Adrenal gland (tissue), 12 donors: ENCODE results near the gene PXT1. TPM values are rescaled to one million over a fixed set of nuclear protein-coding genes. Genes with fewer than 3 reads are reported as not detected.

ENCODE experiments used
- DNase-seq, 7 donors: peaks; one replicate each; pipeline ENCODE4 v3.0.0-alpha.2; 2019 to 2020
- H3K27ac ChIP-seq, 5 donors: fragments of 200-600 bp; sonication (generic) in 4 of 5; 1 replicate in 3 of 5; 2 replicates in 2 of 5; pipeline versions ENCODE4 v1.5.1 to v1.8.0; 2016 to 2020; ENCODE audit warnings: mild to moderate bottlenecking in 1 of 5
- H3K27me3 ChIP-seq: fragments of 200-600 bp; 2 replicates; pipeline ENCODE4 v1.8.0; 2021
- H3K36me3 ChIP-seq, 2 donors: fragments of 200-600 bp; replicated peaks in 1 of 2; 1 replicate in 1 of 2; 2 replicates in 1 of 2; pipeline versions ENCODE4 v1.5.1 to v1.8.0; 2018 to 2022
- H3K4me1 ChIP-seq, 2 donors: fragments of 200-600 bp; replicated peaks in 1 of 2; 1 replicate in 1 of 2; 2 replicates in 1 of 2; pipeline versions ENCODE4 v1.5.1 to v1.8.0; 2018 to 2021
- H3K4me3 ChIP-seq, 4 donors: fragments of 200-600 bp; sonication (generic) in 3 of 4; one replicate each; pipeline ENCODE4 v1.5.1; 2016 to 2018
- H3K9me3 ChIP-seq, 3 donors: fragments of 200-600 bp; sonication (generic) in 1 of 3; replicated peaks in 1 of 3; 1 replicate in 2 of 3; 2 replicates in 1 of 3; pipeline versions ENCODE4 v1.5.1 to v1.8.0; 2016 to 2021
- CTCF ChIP-seq, 6 experiments: fragments of 450-650 bp in 4 of 6; fragments of 200-600 bp in 2 of 6; sonication (generic) in 1 of 6; IDR thresholded peaks; 1 replicate in 5 of 6; 2 replicates in 1 of 6; pipeline versions ENCODE4 v1.5.1 to v1.8.0; 2016 to 2021; ENCODE audit warnings: antibody characterized with exemption in 6 of 6, mild to moderate bottlenecking in 2 of 6, moderate library complexity in 1 of 6
- POLR2A ChIP-seq, 2 donors: fragments of 450-650 bp; IDR thresholded peaks; one replicate each; pipeline ENCODE4 v1.6.1; 2017; ENCODE audit warnings: antibody characterized with exemption in 2 of 2, mild to moderate bottlenecking in 2 of 2, moderate library complexity in 1 of 2
- WGBS, 4 donors: extraction: QIAGEN DNeasy Blood & Tissue Kit in 2 of 4; methylation state at CpG; one replicate each; pipeline versions ENCODE4 v1.1.5 to v1.1.7; 2013 to 2017; 5-methylcytosine and 5-hydroxymethylcytosine counted together
- intact Hi-C, 2 donors: fragments of 100-400 bp; cut with DNase I; formaldehyde crosslinking; loops; one replicate each; pipeline versions ENCODE4 v1.14.1 to v1.15.0; 2022 to 2023
- polyA plus RNA-seq, 3 donors: library from polyadenylated mRNA; stranded (reverse); fragments of 200-250 nt in 2 of 3; fragments of 350-450 nt in 1 of 3; fragmentation: Illumina TruSeq in 1 of 3; extraction: RNeasy Lipid Tissue Mini Kit (QIAGEN cat#74804) in 1 of 3; gene quantifications; one replicate each; pipeline ENCODE4 v1.2.3, GENCODE V29; 2013 to 2014
- total RNA-seq, 9 donors: library from RNA; depleted of rRNA in 4 of 9; stranded (reverse); fragments of >200 nt in 4 of 9; fragments of 120-200 nt in 1 of 9; fragmentation: NEBNext Ultra II Directional in 1 of 9; extraction: Animal tissue kit (Norgen Biotek cat#: 25700) in 1 of 9; gene quantifications; one replicate each; pipeline versions ENCODE4 v1.1.0 to v1.2.4, GENCODE V29; 2013 to 2023
- donor health status: healthy with polysubstance abuse.
- donor health status: Bipolar disorder and iron deficiency.
- donor health status: DM: yes; HTN: yes; CAD: no.
- donor health status: DM: no; HTN: no; CAD: no.
- donor health status: DM: no; HTN: no; CAD: no.
- donor health status: DM: yes; HTN: yes; CAD: no.

Gene PXT1
- total and polyA plus RNA-seq, 12 donors = not detected

- TF ChIP-seq POLR2A (IDR thresholded peaks at IDR 0.05) (no peak), CTCF (IDR thresholded peaks at IDR 0.05) (peak in 4 of 6 experiments; percentile 10 to 66 (median 32))
- Histone ChIP-seq H3K4me1 (peaks cover 0 to 2% of the 10 kb centered on the region in 2 donors), H3K36me3 (no peaks in the 10 kb centered on the region), H3K4me3 (no peak overlapping the region), H3K27ac (no peak overlapping the region), H3K27me3 (no peaks in the 10 kb centered on the region), H3K9me3 (no peaks in the 10 kb centered on the region)
- no peak for DNase-seq
- WGBS, 4 donors = 39 to 98% (median 80%) methylated on average over 4 of the region's 4 CpGs
- intact Hi-C loops = loop anchor here in 1 of 2 donors (10.0 kb wide), 2 partner anchors 146 to 296 kb away; no protein-coding TSS in a partner anchor
Observed at GRCh38 chr6:36428911-36429310, 13.7 kb downstream of the PXT1 start.

DNA sequence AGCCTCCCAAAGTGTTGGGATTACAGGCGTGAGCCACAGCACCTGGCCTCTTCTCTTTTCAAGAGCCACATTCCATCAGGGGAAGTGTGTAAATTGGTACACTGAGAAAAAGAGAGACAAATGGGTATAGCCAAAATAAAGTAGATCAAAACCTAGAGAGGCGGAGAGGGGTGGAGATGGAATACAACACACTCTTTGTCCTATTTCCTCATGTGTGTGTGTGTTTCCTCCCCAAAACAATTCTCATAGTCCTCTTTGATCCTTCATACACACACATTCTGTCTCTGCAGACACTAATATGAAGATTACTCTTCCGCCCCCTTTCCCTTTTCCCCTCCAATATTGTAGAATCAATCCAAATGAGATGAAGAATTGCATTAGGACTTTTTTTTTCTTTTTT, 16.0 kb downstream of the PXT1 start:
- WGBS, 4 donors = 81 to 93% (median 89%) methylated on average over 3 of the region's 3 CpGs
- TF ChIP-seq POLR2A (IDR thresholded peaks at IDR 0.05) = no peak
- TF ChIP-seq CTCF (IDR thresholded peaks at IDR 0.05) = no peak
- peaks cover 0 to 10% of the 10 kb centered on the region in 2 donors for H3K4me1 ChIP-seq

GRCh38 chr6:36423101-36423824, 19.4 kb downstream of the PXT1 start:
- intact Hi-C loops = loop anchor here in 1 of 2 donors (10.0 kb wide), 2 partner anchors 152 to 302 kb away; no protein-coding TSS in a partner anchor
- H3K4me1 ChIP-seq = peaks cover 0 to 10% of the 10 kb centered on the region in 2 donors
- TF ChIP-seq CTCF (IDR thresholded peaks at IDR 0.05) = peak; percentile 20 to 75 (median 69)
- peak; percentile 60 to 73 for TF ChIP-seq POLR2A (IDR thresholded peaks at IDR 0.05)
- peak overlapping the region in 4 of 5 donors; percentile 40 to 84 (median 73) for H3K27ac ChIP-seq
- H3K9me3 ChIP-seq = no peaks in the 10 kb centered on the region
- WGBS, 4 donors = 1% methylated on average over 39 to 51 of the region's 51 CpGs
- H3K36me3 ChIP-seq = no peaks in the 10 kb centered on the region
- no peaks in the 10 kb centered on the region for H3K27me3 ChIP-seq
- peak overlapping the region in 2 of 4 donors; percentile 44 to 70 for H3K4me3 ChIP-seq
- DNase-seq = peak; percentile 98 to 100 (median 99)

More for the DNA sequence above, 16.0 kb downstream of the PXT1 start:
- no peak for DNase-seq
- no peaks in the 10 kb centered on the region for H3K27me3 ChIP-seq
- H3K4me3 ChIP-seq = no peak overlapping the region
- H3K27ac ChIP-seq = no peak overlapping the region
- intact Hi-C loops = loop anchor here in 1 of 2 donors (10.0 kb wide), 2 partner anchors 148 to 298 kb away; no protein-coding TSS in a partner anchor
- no peaks in the 10 kb centered on the region for H3K9me3 ChIP-seq
- no peaks in the 10 kb centered on the region for H3K36me3 ChIP-seq

- 10 to 19% (median 12%) methylated on average over 4 of the region's 4 CpGs for WGBS, 4 donors
Observed at GRCh38 chr6:36422714-36423100, 19.9 kb downstream of the PXT1 start.

More at GRCh38 chr6:36422714-36423100, 19.9 kb downstream of the PXT1 start:
- peak overlapping the region in 3 of 5 donors; percentile 36 to 84 (median 83) for H3K27ac ChIP-seq
- no peaks in the 10 kb centered on the region for H3K36me3 ChIP-seq
- peak overlapping the region in 1 of 4 donors; percentile 70 for H3K4me3 ChIP-seq
- intact Hi-C loops = loop anchor here in 1 of 2 donors (10.0 kb wide), 2 partner anchors 152 to 302 kb away; no protein-coding TSS in a partner anchor
- peaks cover 0 to 10% of the 10 kb centered on the region in 2 donors for H3K4me1 ChIP-seq
- TF ChIP-seq CTCF (IDR thresholded peaks at IDR 0.05) (no peak), POLR2A (IDR thresholded peaks at IDR 0.05) (no peak)
- no peak for DNase-seq
- no peaks in the 10 kb centered on the region for H3K27me3 ChIP-seq
- no peaks in the 10 kb centered on the region for H3K9me3 ChIP-seq
